ENCODE data around the gene SLC6A11.
A peak's percentile ranks its signal among the peaks of the same experiment; 100 is the strongest.

The SLC6A11 gene

DNA sequence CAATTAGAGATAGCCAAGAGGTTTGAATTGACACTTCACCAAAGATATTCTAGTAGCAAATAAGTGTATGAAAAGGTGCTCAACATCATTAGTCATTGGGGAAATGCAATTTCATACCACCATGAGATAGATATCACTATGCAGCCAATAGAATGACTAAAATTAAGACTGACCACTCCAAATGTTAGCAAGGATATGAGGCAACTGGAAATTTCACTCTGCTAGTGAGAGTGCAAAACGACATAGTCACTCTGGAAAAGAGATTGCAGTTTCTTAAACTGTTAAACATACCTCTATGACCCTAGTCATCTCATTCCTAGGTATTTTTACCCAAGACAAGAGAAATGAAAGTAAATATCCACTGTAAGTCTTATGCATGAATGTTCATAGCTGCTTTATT, 27.6 kb upstream of the SLC6A11 start:
- DNase-seq = no peak

DNA sequence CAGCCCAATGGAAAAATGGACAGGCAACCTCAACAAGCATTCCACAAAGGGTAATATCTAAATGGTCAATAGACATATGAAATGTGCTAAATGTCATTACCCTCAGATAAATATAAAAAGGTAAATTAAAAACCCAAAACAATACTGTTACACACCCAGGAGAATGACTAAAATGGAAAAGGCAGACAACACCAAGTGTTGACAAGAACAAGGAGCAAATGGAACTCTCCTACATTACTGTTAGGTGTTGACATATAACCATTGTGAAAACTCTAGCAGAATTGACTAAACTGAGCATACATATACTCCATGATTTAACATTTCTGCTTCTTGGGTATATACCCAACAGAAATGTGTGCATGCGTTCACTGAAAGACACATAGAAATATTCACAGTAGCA, 25.3 kb upstream of the SLC6A11 start:
- DNase-seq = no peak

DNA sequence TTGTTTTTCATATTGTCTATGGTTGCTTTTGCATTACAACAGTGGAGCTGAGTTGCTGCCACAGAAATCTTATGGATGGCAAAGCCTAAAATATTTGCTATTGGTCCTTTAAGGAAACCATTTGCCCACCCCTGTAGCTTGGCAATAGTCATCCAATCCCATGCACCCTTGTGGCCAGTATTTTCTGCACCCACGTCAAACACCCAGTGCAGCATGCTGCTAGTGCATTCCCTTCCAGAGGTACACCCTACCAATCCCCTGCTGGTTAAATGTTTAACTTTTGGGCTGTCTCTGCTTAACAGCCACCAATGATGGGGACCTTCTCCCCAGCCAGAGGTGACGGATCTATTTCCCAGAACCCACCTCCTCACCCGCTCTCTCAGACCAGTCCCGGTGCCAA, 23.8 kb upstream of the SLC6A11 start:
- DNase-seq = no peak

GRCh38 chr3:10798600-10799367, 17.2 kb upstream of the SLC6A11 start:
- no peak for DNase-seq

- no peak for DNase-seq
Measured at GRCh38 chr3:10804183-10804648, 11.8 kb upstream of the SLC6A11 start.

- no peak for DNase-seq
Measured at GRCh38 chr3:10806006-10806405, 10.0 kb upstream of the SLC6A11 start.

GRCh38 chr3:10808130-10808735, 7.8 kb upstream of the SLC6A11 start:
- no peak for DNase-seq

DNA sequence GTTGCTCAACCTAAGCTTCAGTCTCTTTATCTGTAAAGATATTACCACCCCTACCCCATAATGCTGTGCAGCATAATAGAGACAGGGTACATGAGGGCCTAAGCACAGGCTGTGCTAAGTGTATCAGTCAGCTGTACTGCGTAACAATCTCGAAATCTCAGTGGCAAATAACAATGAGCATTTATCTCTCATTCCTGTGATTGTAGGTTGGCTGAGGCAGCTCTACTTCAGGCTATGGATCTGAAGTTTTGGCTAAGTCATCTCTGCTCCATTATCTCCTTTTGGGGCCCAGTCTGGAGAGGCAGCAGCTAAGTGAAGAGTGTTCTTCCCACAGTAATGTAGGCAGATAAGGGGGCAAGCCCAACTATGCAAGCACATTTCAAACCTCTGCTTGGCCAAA, 7.1 kb upstream of the SLC6A11 start:
- DNase-seq = no peak

DNA sequence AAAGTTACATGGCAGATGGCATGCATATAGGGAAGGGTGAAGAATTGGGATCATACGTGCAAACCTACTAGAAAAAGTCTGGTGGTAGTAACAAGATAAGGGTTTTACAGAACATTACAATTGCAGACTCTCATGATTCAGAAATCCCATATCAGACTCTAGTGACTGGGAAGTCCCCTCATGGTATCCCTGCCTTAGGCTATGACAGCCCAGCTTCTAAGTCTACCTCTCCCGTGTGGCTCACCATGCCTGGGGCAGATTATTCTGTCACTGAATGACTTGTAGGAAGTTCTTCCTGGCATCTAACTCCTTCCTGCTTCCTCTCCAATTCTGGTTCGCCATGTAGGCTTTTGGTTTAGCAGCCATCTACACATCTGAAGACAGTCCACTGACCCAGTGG, 5.7 kb upstream of the SLC6A11 start:
- no peak for DNase-seq

- no peak for DNase-seq
Measured at GRCh38 chr3:10813425-10813824, 2.6 kb upstream of the SLC6A11 start.

GRCh38 chr3:10814623-10815022, 1.4 kb upstream of the SLC6A11 start:
- DNase-seq = no peak

GRCh38 chr3:10815487-10815886, 541 bp upstream of the SLC6A11 start:
- no peak for DNase-seq

DNA sequence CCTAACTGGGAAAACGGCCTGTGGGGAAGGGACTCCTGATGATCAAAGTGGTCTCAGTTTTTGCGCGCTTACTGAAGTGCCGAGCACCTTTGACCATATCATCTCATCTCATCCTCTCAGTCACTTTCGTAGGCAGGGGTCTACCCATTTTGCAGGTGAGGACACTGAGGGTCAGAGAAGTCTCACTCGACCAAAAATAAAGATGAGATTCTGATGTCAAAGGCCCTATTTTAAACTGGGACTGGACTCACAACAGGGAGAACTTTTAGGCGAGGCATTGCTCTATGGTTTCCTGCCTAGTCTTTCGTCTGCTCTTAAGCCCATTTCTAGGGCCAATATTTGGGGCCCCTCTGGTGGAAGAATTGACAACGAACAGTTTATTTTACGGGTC, 830 bp downstream of the SLC6A11 start:
- no peak for DNase-seq

DNA sequence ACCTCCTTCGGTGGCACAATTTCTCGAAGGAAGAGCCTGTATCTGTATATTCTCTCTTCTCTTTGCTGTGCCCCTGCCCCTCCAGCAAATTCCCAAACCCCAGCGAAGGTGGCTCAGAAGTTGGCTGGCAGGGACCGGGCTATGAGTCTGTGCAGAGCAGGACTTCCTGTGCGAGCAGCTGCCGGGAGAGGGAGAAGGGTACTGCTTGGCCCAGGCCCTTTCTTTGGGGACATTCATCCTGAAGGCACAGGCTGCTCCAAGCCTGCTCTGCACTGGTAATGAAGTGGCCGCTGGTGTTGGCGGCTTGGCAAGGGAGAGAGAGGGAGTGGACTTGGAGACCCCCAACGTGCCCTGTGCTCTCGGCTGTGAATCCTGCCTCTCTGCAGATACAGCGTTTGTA, 1.5 kb downstream of the SLC6A11 start:
- DNase-seq = peak in 46 of 58 donors; percentile 9 to 81 (median 42)

- no peak for DNase-seq
Measured at GRCh38 chr3:10822055-10822454, 6.0 kb downstream of the SLC6A11 start.

DNA sequence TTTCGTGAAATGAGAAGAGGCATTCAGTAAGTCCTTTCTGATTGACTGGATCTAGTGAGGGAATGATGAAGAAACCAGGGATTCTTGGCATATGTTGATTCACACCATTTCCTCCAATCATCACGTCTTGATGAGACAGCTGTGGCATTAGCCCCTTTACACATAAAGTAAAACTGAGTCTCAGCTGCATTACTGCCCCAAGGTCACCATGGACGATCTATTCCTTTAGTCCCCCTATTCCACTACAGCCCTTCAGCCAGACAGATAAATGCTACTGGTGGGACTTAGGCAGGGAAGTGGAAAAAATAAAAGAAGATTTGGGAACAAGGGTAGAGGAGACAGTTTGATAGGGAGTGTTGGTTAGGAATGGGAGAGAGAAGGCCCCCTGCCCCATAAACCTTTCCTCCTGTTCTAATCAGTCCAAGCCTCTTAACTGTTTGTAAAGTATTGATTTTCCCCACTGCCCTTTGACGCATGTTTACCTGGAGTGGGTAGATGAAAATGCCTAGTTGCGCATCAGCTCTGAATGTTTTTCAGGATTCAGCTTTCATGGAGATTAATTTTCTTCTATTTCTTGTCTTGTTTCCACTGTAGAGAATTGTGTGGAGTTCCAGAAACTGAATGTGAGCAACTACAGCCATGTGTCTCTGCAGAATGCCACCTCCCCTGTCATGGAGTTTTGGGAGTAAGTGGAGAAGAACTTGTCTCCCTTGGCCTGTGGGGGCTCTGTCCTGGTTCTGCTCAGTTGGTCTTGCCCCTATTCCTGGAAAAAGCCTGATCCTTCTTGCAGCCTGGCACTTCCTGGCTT, 6.9 kb downstream of the SLC6A11 start:
- DNase-seq = no peak

DNA sequence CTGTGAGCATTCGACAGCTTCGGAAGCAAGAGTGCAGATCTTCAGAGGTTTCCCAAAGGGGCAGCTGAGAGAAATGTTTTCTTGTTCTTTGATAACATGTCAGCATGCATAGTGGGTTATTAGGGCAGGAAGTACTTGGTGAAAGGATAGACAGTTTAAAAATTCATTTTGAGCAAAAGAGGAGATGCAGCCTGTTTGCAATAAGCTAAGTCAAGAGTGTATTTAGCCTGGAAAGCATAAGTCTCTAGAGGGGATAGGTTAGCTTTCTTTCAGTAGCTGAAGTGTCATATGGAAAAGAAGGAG, 7.4 kb downstream of the SLC6A11 start:
- DNase-seq = no peak

DNA sequence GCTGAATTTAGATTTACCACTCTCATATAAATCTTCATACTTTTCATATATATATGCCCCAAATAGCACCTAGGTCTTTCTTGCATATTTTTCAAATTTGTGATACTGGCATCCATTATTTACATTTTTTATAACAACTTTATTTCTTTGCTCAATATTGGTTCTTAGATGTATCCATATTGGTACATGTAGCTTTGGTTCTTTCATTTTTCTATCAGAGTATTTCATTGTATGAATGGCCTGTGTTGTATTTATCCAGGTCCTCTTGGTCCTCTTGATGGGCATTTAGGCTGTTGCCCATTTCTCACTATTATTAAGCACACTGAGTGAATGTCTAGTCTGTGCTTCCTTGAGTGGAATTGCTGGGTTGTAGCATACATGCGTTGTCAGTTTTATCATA, 8.4 kb downstream of the SLC6A11 start:
- DNase-seq = no peak

DNA sequence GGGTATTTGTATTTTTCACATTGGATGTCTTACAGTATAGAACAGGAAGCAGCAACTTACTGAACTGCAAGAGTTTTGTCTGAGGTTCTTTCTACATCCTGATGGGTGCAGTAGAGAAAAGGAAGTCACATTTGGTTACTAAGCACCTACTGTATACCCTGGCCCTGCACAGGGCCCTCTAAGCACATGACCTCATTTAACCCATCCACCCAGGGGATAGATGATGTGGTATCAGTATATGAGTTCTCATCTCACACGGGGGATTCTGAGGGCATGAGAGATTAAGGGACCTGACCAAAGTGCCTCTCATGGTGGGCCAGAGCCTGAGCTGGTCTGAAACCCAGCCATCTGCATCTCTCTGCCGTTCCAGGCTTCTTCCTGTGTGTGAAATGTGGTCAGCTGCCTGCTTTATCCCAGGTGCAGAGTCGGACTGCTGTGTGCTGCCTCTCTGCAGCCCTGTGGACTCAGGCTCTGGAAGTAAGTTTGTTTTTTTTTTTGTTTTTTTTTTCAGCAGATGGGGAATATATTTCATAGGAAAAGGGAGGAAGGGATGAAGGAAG, 17.9 kb downstream of the SLC6A11 start:
- no peak for DNase-seq

DNA sequence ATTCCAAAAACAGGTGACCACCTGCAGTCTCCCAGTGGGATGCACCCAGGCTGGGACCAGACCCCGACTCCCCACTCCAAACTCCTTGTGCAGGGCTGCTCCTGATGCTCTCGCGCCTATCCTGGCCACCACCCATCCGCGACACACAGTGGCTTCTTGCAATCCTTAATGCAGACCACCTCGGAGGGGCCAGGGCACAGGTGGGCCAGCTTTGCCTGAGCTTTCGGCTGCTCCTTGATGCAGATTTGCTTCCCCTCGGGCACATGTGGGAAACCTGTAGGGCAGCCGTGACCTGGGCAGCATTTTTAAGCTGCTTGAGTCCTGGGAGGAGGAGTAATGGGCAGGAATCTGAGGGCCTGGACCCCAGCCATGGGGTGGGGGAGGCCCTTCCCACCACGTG, 18.9 kb downstream of the SLC6A11 start:
- DNase-seq = no peak

DNA sequence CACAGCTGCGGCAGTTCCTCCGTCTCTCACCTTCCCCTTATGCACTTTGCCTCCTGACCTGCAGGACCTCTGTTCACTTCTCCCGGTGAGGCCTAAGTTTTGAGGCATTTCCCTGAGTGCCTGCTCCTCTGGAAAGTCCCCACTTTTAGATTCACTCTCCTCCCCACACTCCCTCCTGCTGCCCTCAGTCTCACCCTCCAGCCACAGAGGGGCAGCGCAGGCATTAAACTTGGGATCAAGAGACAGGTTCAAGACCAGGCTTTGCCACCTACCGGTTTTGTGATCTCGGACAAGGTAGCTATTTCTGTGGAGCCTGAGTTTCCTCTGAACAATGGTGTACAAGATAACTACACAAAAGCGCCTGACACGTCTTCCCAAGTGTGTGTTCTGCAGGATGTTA, 19.4 kb downstream of the SLC6A11 start:
- DNase-seq = no peak

GRCh38 chr3:10836676-10837075, 20.6 kb downstream of the SLC6A11 start:
- no peak for DNase-seq
